Stromal cell of bone marrow (primary cell): ENCODE data around the gene GPR52.

Source experiments
- DNase-seq: peaks from one replicate; pipeline ENCODE4 v3.0.0-alpha.2; 2012; ENCODE audit warnings: low read depth

GPR52 gene

GRCh38 chr1:174466607-174467006, 18.8 kb downstream of the GPR52 start:
- no peak for DNase-seq

GRCh38 chr1:174469052-174469451, 21.3 kb downstream of the GPR52 start:
- DNase-seq = no peak

DNA sequence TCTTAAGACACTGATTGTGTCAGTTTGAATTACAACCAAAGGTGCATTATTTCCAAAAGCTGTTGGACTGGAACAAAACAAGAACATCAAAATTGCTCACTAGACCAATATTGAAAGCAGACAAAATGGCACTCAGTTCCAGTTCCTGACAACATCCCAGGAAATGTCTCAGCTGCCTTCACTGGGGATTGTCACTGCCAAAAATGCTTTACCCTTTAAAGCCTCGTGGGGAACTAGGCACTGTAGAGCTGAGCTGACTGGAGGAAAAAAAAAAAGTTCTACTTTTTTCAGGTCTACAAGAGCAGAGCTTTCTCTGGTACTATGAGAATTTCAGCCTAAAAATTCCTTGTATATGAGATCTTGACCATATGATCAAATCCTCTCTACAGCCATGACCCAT, 21.9 kb downstream of the GPR52 start:
- no peak for DNase-seq

DNA sequence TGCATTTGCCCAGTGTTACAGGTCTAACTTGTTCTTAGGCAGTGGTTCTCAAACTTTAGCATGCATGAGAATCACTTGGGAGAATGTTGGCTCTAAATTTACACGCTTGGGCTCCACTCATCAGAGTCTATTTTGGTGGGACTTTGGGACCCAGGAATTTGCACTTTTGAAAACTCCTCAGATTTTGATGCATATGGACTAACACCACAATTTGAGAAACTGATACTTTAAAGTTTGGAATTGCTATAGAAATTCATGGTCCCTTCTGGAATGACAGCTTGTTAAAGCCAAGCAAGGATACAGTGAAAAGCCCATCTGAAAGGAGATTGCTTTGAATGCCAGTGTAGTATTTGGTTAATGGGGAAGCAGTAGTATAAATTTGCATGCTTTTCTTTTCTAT, 31.5 kb downstream of the GPR52 start:
- no peak for DNase-seq

- DNase-seq = no peak
Observed at GRCh38 chr1:174480324-174480723, 32.6 kb downstream of the GPR52 start.

DNA sequence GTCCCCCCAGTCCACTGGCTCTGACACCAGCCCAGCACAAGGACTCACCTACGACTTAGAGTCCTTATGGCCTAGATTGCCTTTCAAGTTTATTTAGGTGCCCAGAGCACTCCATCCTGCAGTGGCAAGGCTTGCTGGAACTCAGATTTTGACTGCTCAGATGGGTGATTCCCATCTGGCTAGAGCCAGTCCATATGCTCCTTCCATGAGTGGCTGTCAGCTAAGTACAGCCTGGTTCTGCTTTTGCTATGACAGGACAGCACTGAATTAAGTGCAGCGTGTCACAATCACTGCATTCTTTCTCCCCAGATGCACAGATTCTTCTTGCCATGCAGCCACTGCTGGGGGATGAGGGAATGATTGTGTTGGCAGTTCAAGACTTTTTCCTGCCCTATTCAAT, 43.8 kb downstream of the GPR52 start:
- DNase-seq = no peak

DNA sequence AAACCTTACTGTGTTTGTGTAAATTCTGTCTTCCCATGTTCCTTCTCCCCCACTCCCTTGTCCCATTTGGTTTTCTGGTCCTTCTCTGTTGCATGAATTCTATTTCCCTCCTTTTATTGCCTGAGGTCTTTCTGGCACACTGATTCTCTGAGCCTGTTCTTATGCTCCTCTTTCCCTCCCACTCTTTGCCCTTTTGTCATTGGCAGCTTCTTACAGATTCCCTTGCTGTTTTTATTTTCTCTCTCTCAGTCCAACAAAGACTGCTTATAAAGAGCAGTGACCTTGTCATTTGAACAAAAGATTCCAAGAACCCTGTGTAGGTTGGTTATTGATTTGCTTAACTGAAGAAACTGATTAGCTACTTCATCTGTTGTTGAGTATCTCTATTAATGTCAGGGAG, 49.7 kb downstream of the GPR52 start:
- DNase-seq = no peak
